Activated naive CD4-positive, alpha-beta T cell treated with anti-CD3 and anti-CD28 coated beads for 36 hours (primary cell): Measurements from ENCODE around the gene AICDA. TPM values are rescaled to one million over a fixed set of nuclear protein-coding genes. Genes with fewer than 3 reads are reported as not detected.
"Not testable (repeated sequence)": the region's sequence is repeated elsewhere in the genome, so short reads cannot be mapped to it uniquely, and the experiment has no call there.

Experiments used
- CTCF ChIA-PET: fragments of 350-600 bp; sonication (Branson Sonifier 250); formaldehyde crosslinking; loops from one replicate; lab custom pipeline; 2021; ENCODE audit warnings: antibody characterized with exemption; lab: Charles Lee
- DNase-seq: peaks from one replicate; pipeline ENCODE4 v3.0.0-alpha.2; 2020
- H3K27ac Mint-ChIP-seq: one replicate; pipeline ENCODE4 v1.8.0; 2021; ENCODE audit warnings: mild to moderate bottlenecking, mixed read lengths
- H3K27me3 Mint-ChIP-seq: one replicate; pipeline ENCODE4 v1.8.0; 2021; ENCODE audit warnings: low read depth, mixed read lengths
- H3K36me3 Mint-ChIP-seq: one replicate; pipeline ENCODE4 v1.8.0; 2021; ENCODE audit warnings: low read depth, mixed read lengths
- H3K4me1 Mint-ChIP-seq: one replicate; pipeline ENCODE4 v1.8.0; 2021; ENCODE audit warnings: low read depth, mixed read lengths
- H3K4me3 Mint-ChIP-seq: one replicate; pipeline ENCODE4 v1.8.0; 2021; ENCODE audit warnings: mild to moderate bottlenecking, moderate library complexity, mixed read lengths
- H3K9me3 Mint-ChIP-seq: one replicate; pipeline ENCODE4 v1.8.0; 2021; ENCODE audit warnings: mixed read lengths
- intact Hi-C: fragments of 100-400 bp; cut with micrococcal nuclease; formaldehyde crosslinking; loops from one replicate; pipeline ENCODE4 v1.15.1; 2023
- total RNA-seq, 2 experiments: library from RNA; stranded (reverse); gene quantifications; one replicate each; pipeline ENCODE4 v1.2.3, GENCODE V29; 2021

AICDA gene
- total RNA-seq, 2 experiments from 2014 or later = not detected

- Mint-ChIP-seq H3K36me3 (no peaks in the 10 kb centered on the region), H3K4me3 (no peak overlapping the region), H3K4me1 (no peaks in the 10 kb centered on the region), H3K27ac (no peak overlapping the region), H3K27me3 (no peaks in the 10 kb centered on the region), H3K9me3 (no peaks in the 10 kb centered on the region)
- intact Hi-C loops = no loop called here
- DNase-seq = no peak
- CTCF ChIA-PET = no interaction called here
Observed at GRCh38 chr12:8637244-8637643, 24.6 kb upstream of the AICDA start.

GRCh38 chr12:8636581-8636980 lies 23.9 kb upstream of the AICDA start:
- Mint-ChIP-seq H3K27ac (no peak overlapping the region), H3K4me1 (no peaks in the 10 kb centered on the region), H3K27me3 (no peaks in the 10 kb centered on the region), H3K4me3 (no peak overlapping the region), H3K36me3 (no peaks in the 10 kb centered on the region), H3K9me3 (no peaks in the 10 kb centered on the region)
- CTCF ChIA-PET = no interaction called here
- intact Hi-C loops = no loop called here
- no peak for DNase-seq

GRCh38 chr12:8636007-8636346 lies 23.3 kb upstream of the AICDA start:
- CTCF ChIA-PET, H3K27ac Mint-ChIP-seq, H3K27me3 Mint-ChIP-seq, DNase-seq, H3K4me1 Mint-ChIP-seq, H3K9me3 Mint-ChIP-seq, H3K4me3 Mint-ChIP-seq, H3K36me3 Mint-ChIP-seq, intact Hi-C loops: not testable (repeated sequence)

GRCh38 chr12:8635342-8636006 lies 22.8 kb upstream of the AICDA start:
- intact Hi-C loops, H3K4me1 Mint-ChIP-seq, H3K27me3 Mint-ChIP-seq, DNase-seq, H3K4me3 Mint-ChIP-seq, H3K9me3 Mint-ChIP-seq, CTCF ChIA-PET, H3K36me3 Mint-ChIP-seq, H3K27ac Mint-ChIP-seq: not testable (repeated sequence)

- intact Hi-C loops = no loop called here
- H3K9me3 Mint-ChIP-seq = no peaks in the 10 kb centered on the region
- no peaks in the 10 kb centered on the region for H3K36me3 Mint-ChIP-seq
- no peak for DNase-seq
- H3K4me3 Mint-ChIP-seq = no peak overlapping the region
- CTCF ChIA-PET = no interaction called here
- no peaks in the 10 kb centered on the region for H3K4me1 Mint-ChIP-seq
- no peak overlapping the region for H3K27ac Mint-ChIP-seq
- peaks cover 2% of the 10 kb centered on the region for H3K27me3 Mint-ChIP-seq
Observed at GRCh38 chr12:8630131-8630530, 17.5 kb upstream of the AICDA start.

- CTCF ChIA-PET = interaction anchor here (1.7 kb wide), 1 partner anchor 85 kb away, joined by 5 read pairs; no protein-coding TSS in a partner anchor
- H3K4me1 Mint-ChIP-seq = no peaks in the 10 kb centered on the region
- DNase-seq = no peak
- H3K27ac Mint-ChIP-seq = no peak overlapping the region
- H3K27me3 Mint-ChIP-seq = peaks cover 2% of the 10 kb centered on the region
- intact Hi-C loops = no loop called here
- no peaks in the 10 kb centered on the region for H3K36me3 Mint-ChIP-seq
- H3K9me3 Mint-ChIP-seq = no peaks in the 10 kb centered on the region
- no peak overlapping the region for H3K4me3 Mint-ChIP-seq
Observed at GRCh38 chr12:8629486-8630033, 16.9 kb upstream of the AICDA start.

- no peak overlapping the region for H3K4me3 Mint-ChIP-seq
- no peaks in the 10 kb centered on the region for H3K36me3 Mint-ChIP-seq
- H3K9me3 Mint-ChIP-seq = no peaks in the 10 kb centered on the region
- H3K4me1 Mint-ChIP-seq = no peaks in the 10 kb centered on the region
- peaks cover 2% of the 10 kb centered on the region for H3K27me3 Mint-ChIP-seq
- intact Hi-C loops = no loop called here
- no peak overlapping the region for H3K27ac Mint-ChIP-seq
- CTCF ChIA-PET = interaction anchor here (0.5 to 1.7 kb wide), 3 partner anchors 26 to 393 kb away, joined by 3 to 5 read pairs (median 4); no protein-coding TSS in a partner anchor
- DNase-seq = no peak
Observed at GRCh38 chr12:8628731-8629130, 16.1 kb upstream of the AICDA start.

- H3K4me1 Mint-ChIP-seq, intact Hi-C loops, H3K27ac Mint-ChIP-seq, DNase-seq, H3K36me3 Mint-ChIP-seq, H3K9me3 Mint-ChIP-seq, H3K4me3 Mint-ChIP-seq, H3K27me3 Mint-ChIP-seq, CTCF ChIA-PET: not testable (repeated sequence)
Observed at GRCh38 chr12:8624750-8625149, 12.1 kb upstream of the AICDA start.

- CTCF ChIA-PET = interaction anchor here (0.6 kb wide), 1 partner anchor 199 kb away, joined by 4 read pairs; no protein-coding TSS in a partner anchor
- no peak overlapping the region for H3K27ac Mint-ChIP-seq
- no peaks in the 10 kb centered on the region for H3K36me3 Mint-ChIP-seq
- H3K4me1 Mint-ChIP-seq = no peaks in the 10 kb centered on the region
- no peaks in the 10 kb centered on the region for H3K27me3 Mint-ChIP-seq
- DNase-seq = no peak
- H3K4me3 Mint-ChIP-seq = no peak overlapping the region
- intact Hi-C loops = no loop called here
- H3K9me3 Mint-ChIP-seq = no peaks in the 10 kb centered on the region
Observed at GRCh38 chr12:8622646-8623045, 10.0 kb upstream of the AICDA start.

GRCh38 chr12:8615206-8615605 lies 2.5 kb upstream of the AICDA start:
- CTCF ChIA-PET = interaction anchor here (0.7 kb wide), 1 partner anchor 225 kb away, joined by 6 read pairs; no protein-coding TSS in a partner anchor
- DNase-seq = no peak
- Mint-ChIP-seq H3K9me3 (no peaks in the 10 kb centered on the region), H3K4me1 (no peaks in the 10 kb centered on the region), H3K36me3 (no peaks in the 10 kb centered on the region), H3K4me3 (no peak overlapping the region), H3K27me3 (no peaks in the 10 kb centered on the region), H3K27ac (no peak overlapping the region)
- intact Hi-C loops = no loop called here

- CTCF ChIA-PET = interaction anchor here (1.0 kb wide), 1 partner anchor 70 kb away, joined by 3 read pairs; no protein-coding TSS in a partner anchor
- DNase-seq, H3K36me3 Mint-ChIP-seq, H3K9me3 Mint-ChIP-seq, H3K4me3 Mint-ChIP-seq, H3K27ac Mint-ChIP-seq, H3K4me1 Mint-ChIP-seq, H3K27me3 Mint-ChIP-seq, intact Hi-C loops: not testable (repeated sequence)
Observed at GRCh38 chr12:8613881-8614280, 1.2 kb upstream of the AICDA start.

GRCh38 chr12:8609061-8609570 lies 3.5 kb downstream of the AICDA start:
- H3K36me3 Mint-ChIP-seq = no peaks in the 10 kb centered on the region
- H3K27ac Mint-ChIP-seq = no peak overlapping the region
- intact Hi-C loops = loop anchor here (1.0 kb wide), 1 partner anchor 65 kb away; no protein-coding TSS in a partner anchor
- no peaks in the 10 kb centered on the region for H3K9me3 Mint-ChIP-seq
- peaks cover 10% of the 10 kb centered on the region for H3K4me1 Mint-ChIP-seq
- H3K4me3 Mint-ChIP-seq = no peak overlapping the region
- peak; percentile 38 for DNase-seq
- peaks cover 3% of the 10 kb centered on the region for H3K27me3 Mint-ChIP-seq
- CTCF ChIA-PET = interaction anchor here (1.0 to 2.7 kb wide), 10 partner anchors 9 to 75 kb away, joined by 3 to 27 read pairs (median 4); no protein-coding TSS in a partner anchor

- Mint-ChIP-seq H3K4me3 (no peak overlapping the region), H3K27ac (no peak overlapping the region), H3K9me3 (no peaks in the 10 kb centered on the region), H3K27me3 (peaks cover 8% of the 10 kb centered on the region), H3K4me1 (peaks cover 10% of the 10 kb centered on the region), H3K36me3 (no peaks in the 10 kb centered on the region)
- no peak for DNase-seq
- intact Hi-C loops = no loop called here
- CTCF ChIA-PET = interaction anchor here (1.1 kb wide), 1 partner anchor 63 kb away, joined by 4 read pairs; no protein-coding TSS in a partner anchor
Observed at GRCh38 chr12:8606890-8607289, 5.8 kb downstream of the AICDA start.
